Lower leg skin (tissue), 4 donors: ENCODE data around the gene TMED9. TPM values are rescaled to one million over a fixed set of nuclear protein-coding genes. Genes with fewer than 3 reads are reported as not detected.

Experiments
- DNase-seq, 2 donors: peaks; one replicate each; pipeline ENCODE4 v3.0.0-alpha.2; 2019; ENCODE audit warnings: low spot score in 2 of 2
- H3K4me3 ChIP-seq: fragments of 200-600 bp; sonication (generic); 2 replicates; pipeline ENCODE4 v1.5.1; 2017; ENCODE audit warnings: mild to moderate bottlenecking, low read depth; ENCODE audit not compliant: poor library complexity, severe bottlenecking
- CTCF ChIP-seq, 3 donors: fragments of 450-650 bp; IDR thresholded peaks; one replicate each; pipeline ENCODE4 v1.5.1; 2016; ENCODE audit warnings: antibody characterized with exemption in 3 of 3, mild to moderate bottlenecking in 3 of 3, moderate library complexity in 2 of 3
- POLR2A ChIP-seq, 2 donors: fragments of 450-650 bp; IDR thresholded peaks; one replicate each; pipeline ENCODE4 v1.6.1; 2016 to 2017; ENCODE audit warnings: antibody characterized with exemption in 2 of 2, mild to moderate bottlenecking in 1 of 2, moderate library complexity in 1 of 2
- WGBS, 2 donors: methylation state at CpG; one replicate each; pipeline ENCODE4 v1.1.5; 2018; 5-methylcytosine and 5-hydroxymethylcytosine counted together
- intact Hi-C: fragments of 100-400 bp; cut with DNase I; formaldehyde crosslinking; loops from one replicate; pipeline ENCODE4 v1.15.0; 2023; ENCODE audit warnings: low total_unique reads
- total RNA-seq, 4 donors: library from RNA; depleted of rRNA; stranded (reverse); fragments of >200 nt; gene quantifications; one replicate each; pipeline ENCODE4 v1.1.0, GENCODE V29; 2016

Gene TMED9
- total RNA-seq, 4 donors from 2014 or later: 70.4 to 95.7 (median 80.4) TPM

- DNase-seq: peak in 1 of 2 donors; percentile 29
- intact Hi-C loops: no loop called here
- no peak overlapping the region for H3K4me3 ChIP-seq
- WGBS, 2 donors: 90 to 91% methylated on average over 11 of the region's 11 CpGs
- TF ChIP-seq POLR2A (IDR thresholded peaks at IDR 0.05): no peak
- TF ChIP-seq CTCF (IDR thresholded peaks at IDR 0.05): no peak
Measured at GRCh38 chr5:177601126-177601525, 9.1 kb downstream of the TMED9 start.

- intact Hi-C loops: no loop called here
- TF ChIP-seq POLR2A (IDR thresholded peaks at IDR 0.05): no peak
- no peak for TF ChIP-seq CTCF (IDR thresholded peaks at IDR 0.05)
- 81 to 82% methylated on average over 12 to 13 of the region's 13 CpGs for WGBS, 2 donors
- no peak overlapping the region for H3K4me3 ChIP-seq
- peak in 1 of 2 donors; percentile 74 for DNase-seq
Measured at GRCh38 chr5:177601577-177602457, 9.8 kb downstream of the TMED9 start.

- TF ChIP-seq CTCF (IDR thresholded peaks at IDR 0.05) (no peak), POLR2A (IDR thresholded peaks at IDR 0.05) (no peak)
- H3K4me3 ChIP-seq: no peak overlapping the region
- WGBS, 2 donors: 75 to 81% methylated on average over 4 of the region's 4 CpGs
- intact Hi-C loops: no loop called here
- DNase-seq: peak in 1 of 2 donors; percentile 78
Measured at GRCh38 chr5:177602458-177602830, 10.4 kb downstream of the TMED9 start.

- 79 to 87% methylated on average over 8 of the region's 8 CpGs for WGBS, 2 donors
Measured at GRCh38 chr5:177603631-177604030, 11.6 kb downstream of the TMED9 start.

GRCh38 chr5:177604116-177604521, 12.1 kb downstream of the TMED9 start:
- no peak overlapping the region for H3K4me3 ChIP-seq
- TF ChIP-seq CTCF (IDR thresholded peaks at IDR 0.05) (no peak), POLR2A (IDR thresholded peaks at IDR 0.05) (no peak)
- intact Hi-C loops: no loop called here
- WGBS, 2 donors: 92 to 94% methylated on average over 27 of the region's 27 CpGs
- peak in 1 of 2 donors; percentile 84 for DNase-seq

More at GRCh38 chr5:177603631-177604030, 11.6 kb downstream of the TMED9 start:
- intact Hi-C loops: no loop called here
- TF ChIP-seq POLR2A (IDR thresholded peaks at IDR 0.05) (no peak), CTCF (IDR thresholded peaks at IDR 0.05) (no peak)
- no peak overlapping the region for H3K4me3 ChIP-seq
- DNase-seq: peak in 1 of 2 donors; percentile 72
